ENCODE data around the gene TPPP. TPM values are rescaled to one million over a fixed set of nuclear protein-coding genes. Genes with fewer than 3 reads are reported as not detected.

Gene TPPP
- total RNA-seq, 1 experiment from 2014 or later: 1.8 TPM

DNA sequence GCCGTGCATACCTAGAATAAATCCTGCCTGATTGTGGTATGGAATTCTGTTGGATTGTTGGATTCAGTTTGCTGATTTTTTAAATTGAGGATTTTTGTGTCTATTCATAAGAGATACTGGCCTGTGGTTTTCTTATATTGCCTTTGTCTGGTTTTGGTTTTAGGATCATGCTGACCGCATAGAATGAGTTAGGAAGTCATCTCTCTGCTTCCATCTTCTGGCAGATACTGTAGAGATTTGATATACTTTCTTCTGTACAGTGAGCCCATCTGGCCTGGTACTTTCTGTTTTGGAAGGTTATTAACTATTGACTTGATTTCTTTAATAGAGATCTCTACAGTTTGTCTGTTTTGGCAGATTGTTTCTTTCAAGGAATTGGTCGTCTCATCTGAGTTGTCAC lies 66.3 kb downstream of the TPPP start:
- peaks cover 43% of the 10 kb centered on the region for H3K36me3 Mint-ChIP-seq
- POLR2A ChIA-PET: no interaction called here

GRCh38 chr5:625516-625915 lies 67.6 kb downstream of the TPPP start:
- ChIA-PET POLR2A (no interaction called here), CTCF (no interaction called here)
- Mint-ChIP-seq H3K4me1 (no peaks in the 10 kb centered on the region), H3K27ac (no peak overlapping the region), H3K27me3 (ENCODE audit: low read depth) (no peaks in the 10 kb centered on the region), H3K36me3 (peaks cover 53% of the 10 kb centered on the region), H3K4me3 (no peak overlapping the region), H3K9me3 (no peaks in the 10 kb centered on the region)
- ATAC-seq: no peak
- no peak for DNase-seq (ENCODE audit: low spot score)
- no peak for TF ChIP-seq SOX15 (CRISPR knock-in tag; IDR thresholded peaks at IDR 0.05)
- TF ChIP-seq USF2 (CRISPR knock-in tag; IDR thresholded peaks at IDR 0.05): no peak
- TF ChIP-seq, protein P1, sequence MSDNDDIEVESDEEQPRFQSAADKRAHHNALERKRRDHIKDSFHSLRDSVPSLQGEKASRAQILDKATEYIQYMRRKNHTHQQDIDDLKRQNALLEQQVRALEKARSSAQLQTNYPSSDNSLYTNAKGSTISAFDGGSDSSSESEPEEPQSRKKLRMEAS (CRISPR knock-in tag; IDR thresholded peaks at IDR 0.05): no peak
- TF ChIP-seq TEAD4 (CRISPR knock-in tag; IDR thresholded peaks at IDR 0.05): no peak
- TF ChIP-seq ELF4 (CRISPR knock-in tag; IDR thresholded peaks at IDR 0.05; ENCODE audit: low read depth): no peak
- TF ChIP-seq, protein P2, sequence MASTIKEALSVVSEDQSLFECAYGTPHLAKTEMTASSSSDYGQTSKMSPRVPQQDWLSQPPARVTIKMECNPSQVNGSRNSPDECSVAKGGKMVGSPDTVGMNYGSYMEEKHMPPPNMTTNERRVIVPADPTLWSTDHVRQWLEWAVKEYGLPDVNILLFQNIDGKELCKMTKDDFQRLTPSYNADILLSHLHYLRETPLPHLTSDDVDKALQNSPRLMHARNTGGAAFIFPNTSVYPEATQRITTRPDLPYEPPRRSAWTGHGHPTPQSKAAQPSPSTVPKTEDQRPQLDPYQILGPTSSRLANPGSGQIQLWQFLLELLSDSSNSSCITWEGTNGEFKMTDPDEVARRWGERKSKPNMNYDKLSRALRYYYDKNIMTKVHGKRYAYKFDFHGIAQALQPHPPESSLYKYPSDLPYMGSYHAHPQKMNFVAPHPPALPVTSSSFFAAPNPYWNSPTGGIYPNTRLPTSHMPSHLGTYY (CRISPR knock-in tag; IDR thresholded peaks at IDR 0.05): no peak
- no peak for TF ChIP-seq GTF2I (CRISPR knock-in tag; conservative IDR thresholded peaks at IDR 0.05)
- TF ChIP-seq ZNF423 (CRISPR knock-in tag; IDR thresholded peaks at IDR 0.05): no peak
- TF ChIP-seq ZNF138 (CRISPR knock-in tag; conservative IDR thresholded peaks at IDR 0.05): no peak
- TF ChIP-seq ETV6 (CRISPR knock-in tag; IDR thresholded peaks at IDR 0.05): no peak
- TF ChIP-seq, protein P3, sequence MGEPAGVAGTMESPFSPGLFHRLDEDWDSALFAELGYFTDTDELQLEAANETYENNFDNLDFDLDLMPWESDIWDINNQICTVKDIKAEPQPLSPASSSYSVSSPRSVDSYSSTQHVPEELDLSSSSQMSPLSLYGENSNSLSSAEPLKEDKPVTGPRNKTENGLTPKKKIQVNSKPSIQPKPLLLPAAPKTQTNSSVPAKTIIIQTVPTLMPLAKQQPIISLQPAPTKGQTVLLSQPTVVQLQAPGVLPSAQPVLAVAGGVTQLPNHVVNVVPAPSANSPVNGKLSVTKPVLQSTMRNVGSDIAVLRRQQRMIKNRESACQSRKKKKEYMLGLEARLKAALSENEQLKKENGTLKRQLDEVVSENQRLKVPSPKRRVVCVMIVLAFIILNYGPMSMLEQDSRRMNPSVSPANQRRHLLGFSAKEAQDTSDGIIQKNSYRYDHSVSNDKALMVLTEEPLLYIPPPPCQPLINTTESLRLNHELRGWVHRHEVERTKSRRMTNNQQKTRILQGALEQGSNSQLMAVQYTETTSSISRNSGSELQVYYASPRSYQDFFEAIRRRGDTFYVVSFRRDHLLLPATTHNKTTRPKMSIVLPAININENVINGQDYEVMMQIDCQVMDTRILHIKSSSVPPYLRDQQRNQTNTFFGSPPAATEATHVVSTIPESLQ (CRISPR knock-in tag; IDR thresholded peaks at IDR 0.05): no peak

More for the DNA sequence above, 66.3 kb downstream of the TPPP start:
- CTCF ChIA-PET: no interaction called here
- ATAC-seq: no peak
- no peaks in the 10 kb centered on the region for H3K4me1 Mint-ChIP-seq
- no peak overlapping the region for H3K27ac Mint-ChIP-seq
- DNase-seq (ENCODE audit: low spot score): no peak
- TF ChIP-seq CBFB (CRISPR knock-in tag; IDR thresholded peaks at IDR 0.05; ENCODE audit: low read depth): no peak
- TF ChIP-seq, protein P4, sequence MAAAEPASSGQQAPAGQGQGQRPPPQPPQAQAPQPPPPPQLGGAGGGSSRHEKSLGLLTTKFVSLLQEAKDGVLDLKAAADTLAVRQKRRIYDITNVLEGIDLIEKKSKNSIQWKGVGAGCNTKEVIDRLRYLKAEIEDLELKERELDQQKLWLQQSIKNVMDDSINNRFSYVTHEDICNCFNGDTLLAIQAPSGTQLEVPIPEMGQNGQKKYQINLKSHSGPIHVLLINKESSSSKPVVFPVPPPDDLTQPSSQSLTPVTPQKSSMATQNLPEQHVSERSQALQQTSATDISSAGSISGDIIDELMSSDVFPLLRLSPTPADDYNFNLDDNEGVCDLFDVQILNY (CRISPR knock-in tag; IDR thresholded peaks at IDR 0.05): no peak
- TF ChIP-seq ZBTB21 (CRISPR knock-in tag; IDR thresholded peaks at IDR 0.05; ENCODE audit: borderline replicate concordance): no peak
- TF ChIP-seq ZNF512 (CRISPR knock-in tag; IDR thresholded peaks at IDR 0.05; ENCODE audit: borderline replicate concordance): no peak
- TF ChIP-seq, protein P2 (CRISPR knock-in tag; IDR thresholded peaks at IDR 0.05): no peak
- no peak for TF ChIP-seq NFYB (CRISPR knock-in tag; conservative IDR thresholded peaks at IDR 0.05; ENCODE audit: low read depth)
- no peak for TF ChIP-seq E2F1 (CRISPR knock-in tag; IDR thresholded peaks at IDR 0.05)
- no peak for TF ChIP-seq RORB (CRISPR knock-in tag; IDR thresholded peaks at IDR 0.05)
- TF ChIP-seq, protein P5, sequence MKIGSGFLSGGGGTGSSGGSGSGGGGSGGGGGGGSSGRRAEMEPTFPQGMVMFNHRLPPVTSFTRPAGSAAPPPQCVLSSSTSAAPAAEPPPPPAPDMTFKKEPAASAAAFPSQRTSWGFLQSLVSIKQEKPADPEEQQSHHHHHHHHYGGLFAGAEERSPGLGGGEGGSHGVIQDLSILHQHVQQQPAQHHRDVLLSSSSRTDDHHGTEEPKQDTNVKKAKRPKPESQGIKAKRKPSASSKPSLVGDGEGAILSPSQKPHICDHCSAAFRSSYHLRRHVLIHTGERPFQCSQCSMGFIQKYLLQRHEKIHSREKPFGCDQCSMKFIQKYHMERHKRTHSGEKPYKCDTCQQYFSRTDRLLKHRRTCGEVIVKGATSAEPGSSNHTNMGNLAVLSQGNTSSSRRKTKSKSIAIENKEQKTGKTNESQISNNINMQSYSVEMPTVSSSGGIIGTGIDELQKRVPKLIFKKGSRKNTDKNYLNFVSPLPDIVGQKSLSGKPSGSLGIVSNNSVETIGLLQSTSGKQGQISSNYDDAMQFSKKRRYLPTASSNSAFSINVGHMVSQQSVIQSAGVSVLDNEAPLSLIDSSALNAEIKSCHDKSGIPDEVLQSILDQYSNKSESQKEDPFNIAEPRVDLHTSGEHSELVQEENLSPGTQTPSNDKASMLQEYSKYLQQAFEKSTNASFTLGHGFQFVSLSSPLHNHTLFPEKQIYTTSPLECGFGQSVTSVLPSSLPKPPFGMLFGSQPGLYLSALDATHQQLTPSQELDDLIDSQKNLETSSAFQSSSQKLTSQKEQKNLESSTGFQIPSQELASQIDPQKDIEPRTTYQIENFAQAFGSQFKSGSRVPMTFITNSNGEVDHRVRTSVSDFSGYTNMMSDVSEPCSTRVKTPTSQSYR (CRISPR knock-in tag; IDR thresholded peaks at IDR 0.05): no peak
- no peak overlapping the region for H3K4me3 Mint-ChIP-seq
- H3K9me3 Mint-ChIP-seq: no peaks in the 10 kb centered on the region
- H3K27me3 Mint-ChIP-seq (ENCODE audit: low read depth): no peaks in the 10 kb centered on the region
